IMR-90 (cell line): ENCODE results near the gene JMJD1C. TPM values are rescaled to one million over a fixed set of nuclear protein-coding genes. Genes with fewer than 3 reads are reported as not detected.

Experiments used
- ATAC-seq: fragments of 200-7000 bp; cut with Tn5 transposase; 2 replicates; pipeline ENCODE4 v1.9.1; 2020; ENCODE audit warnings: low read depth, mild to moderate bottlenecking, moderate library complexity
- BruUV-seq: library from RNA; stranded (reverse); fragments of 400-500 nt; replicated peaks from 2 replicates; lab custom pipeline; 2021; lab: Mats Ljungman, UMichigan
- CTCF ChIA-PET: fragments of 300-600 bp; formaldehyde crosslinking; extraction: SDS; loops from one replicate; lab custom pipeline; 2021; ENCODE audit warnings: antibody characterized with exemption; lab: Yijun Ruan, JAX
- POLR2A ChIA-PET: fragments of 300-600 bp; sonication (Branson Sonifier 250); formaldehyde crosslinking; loops from one replicate; lab custom pipeline; 2022; ENCODE audit warnings: antibody characterized with exemption; ENCODE audit not compliant: unreplicated experiment; lab: Charles Lee
- DNase-seq: peaks from one replicate; pipeline ENCODE4 v3.0.0; 2013
- H2AFZ ChIP-seq: replicated peaks from 2 replicates; pipeline ENCODE3; 2013; ENCODE audit warnings: low read length, mild to moderate bottlenecking; ENCODE audit not compliant: poor library complexity
- H2AK5ac ChIP-seq: 2 replicates; pipeline ENCODE4 v1.6.1; 2013; ENCODE audit warnings: low read depth, low read length, inconsistent platforms
- H2AK9ac ChIP-seq: replicated peaks from 2 replicates; pipeline ENCODE3; 2013; ENCODE audit warnings: mild to moderate bottlenecking, low read depth, low read length, moderate library complexity; ENCODE audit not compliant: poor library complexity
- H2BK120ac ChIP-seq: 2 replicates; pipeline ENCODE4 v1.6.1; 2013; ENCODE audit warnings: low read depth, low read length, inconsistent platforms
- H2BK15ac ChIP-seq: 3 replicates; pipeline ENCODE4 v1.6.1; 2013; ENCODE audit warnings: low read depth, low read length, inconsistent platforms
- H2BK20ac ChIP-seq: 2 replicates; pipeline ENCODE4 v1.6.1; 2013; ENCODE audit warnings: low read depth, mild to moderate bottlenecking, inconsistent platforms, low read length, moderate library complexity
- H2BK5ac ChIP-seq: 2 replicates; pipeline ENCODE4 v1.6.1; 2013; ENCODE audit warnings: mild to moderate bottlenecking, low read depth, low read length, inconsistent platforms; ENCODE audit not compliant: poor library complexity, severe bottlenecking
- H3K14ac ChIP-seq: replicated peaks from 2 replicates; pipeline ENCODE4 v1.6.1; 2013; ENCODE audit warnings: low read depth, low read length, inconsistent platforms
- H3K18ac ChIP-seq: 2 replicates; pipeline ENCODE4 v1.6.1; 2013; ENCODE audit warnings: low read depth, low read length, control low read depth
- H3K23ac ChIP-seq: 2 replicates; pipeline ENCODE4 v1.6.1; 2013; ENCODE audit warnings: low read depth, low read length, inconsistent platforms
- H3K27ac ChIP-seq: 2 replicates; pipeline ENCODE4 v1.5.1; 2013; ENCODE audit warnings: mild to moderate bottlenecking, control low read depth, low read length; ENCODE audit not compliant: insufficient read depth
- H3K27me3 ChIP-seq: 2 replicates; pipeline ENCODE4 v1.6.1; 2013; ENCODE audit warnings: low read length; ENCODE audit not compliant: control insufficient read depth, insufficient read depth
- H3K36me3 ChIP-seq: 2 replicates; pipeline ENCODE4 v1.6.1; 2013; ENCODE audit warnings: low read length, mixed read lengths; ENCODE audit not compliant: control insufficient read depth, insufficient read depth
- H3K4ac ChIP-seq: 2 replicates; pipeline ENCODE4 v1.6.1; 2013; ENCODE audit warnings: low read depth, low read length, inconsistent platforms
- H3K4me1 ChIP-seq: 2 replicates; pipeline ENCODE4 v1.6.1; 2013; ENCODE audit warnings: low read length, mixed read lengths; ENCODE audit not compliant: control insufficient read depth, insufficient read depth
- H3K4me2 ChIP-seq: 2 replicates; pipeline ENCODE4 v1.6.1; 2013; ENCODE audit warnings: low read depth, mild to moderate bottlenecking, control low read depth, low read length, moderate library complexity
- H3K4me3 ChIP-seq: 2 replicates; pipeline ENCODE4 v1.5.1; 2013; ENCODE audit warnings: low read depth, mild to moderate bottlenecking, control low read depth, low read length, moderate library complexity; ENCODE audit not compliant: insufficient read depth
- H3K56ac ChIP-seq: 2 replicates; pipeline ENCODE4 v1.6.1; 2013; ENCODE audit warnings: low read length, inconsistent platforms; ENCODE audit not compliant: insufficient read depth; ENCODE audit errors: extremely low read depth
- H3K79me1 ChIP-seq, 2 experiments: 2 replicates each; pipeline ENCODE4 v1.6.1; 2013; ENCODE audit warnings: low read length in 2 of 2, inconsistent platforms in 1 of 2, low read depth in 1 of 2
- H3K9ac ChIP-seq: 2 replicates; pipeline ENCODE4 v1.6.1; 2013; ENCODE audit warnings: low read depth, low read length, control low read depth
- H3K9me1 ChIP-seq: 2 replicates; pipeline ENCODE4 v1.6.1; 2013; ENCODE audit warnings: low read length, inconsistent platforms; ENCODE audit not compliant: insufficient read depth
- H3K9me3 ChIP-seq: 2 replicates; pipeline ENCODE4 v1.6.1; 2013; ENCODE audit warnings: low read length; ENCODE audit not compliant: control insufficient read depth, insufficient read depth
- H4K20me1 ChIP-seq: 2 replicates; pipeline ENCODE4 v1.6.1; 2013; ENCODE audit warnings: low read length, inconsistent platforms; ENCODE audit not compliant: insufficient read depth
- H4K5ac ChIP-seq: 2 replicates; pipeline ENCODE4 v1.6.1; 2013; ENCODE audit warnings: mild to moderate bottlenecking, low read depth, low read length, control low read depth
- H4K8ac ChIP-seq, 2 experiments: 2 replicates each; pipeline ENCODE4 v1.6.1; 2013; ENCODE audit warnings: low read depth in 2 of 2, low read length in 2 of 2, control low read depth in 1 of 2, inconsistent platforms in 1 of 2
- H4K91ac ChIP-seq: 2 replicates; pipeline ENCODE4 v1.6.1; 2013; ENCODE audit warnings: low read depth, low read length, inconsistent platforms; ENCODE audit not compliant: insufficient read depth
- BHLHE40 ChIP-seq: fragments of 150-350 bp; IDR thresholded peaks from 2 replicates; pipeline ENCODE4 v1.6.1; 2016; ENCODE audit warnings: mild to moderate bottlenecking, low read depth, low read length
- CEBPB ChIP-seq: IDR thresholded peaks from 2 replicates; pipeline ENCODE4 v1.6.1; 2012; ENCODE audit warnings: low read depth, low read length, improper control_type of control experiment
- CHD1 ChIP-seq: IDR thresholded peaks from 2 replicates; pipeline ENCODE4 v1.6.1; 2012; ENCODE audit warnings: low read depth, low read length, improper control_type of control experiment
- FOS ChIP-seq: fragments of 150-350 bp; IDR thresholded peaks from 2 replicates; pipeline ENCODE4 v1.6.1; 2016; ENCODE audit warnings: low read depth, low read length
- MAFK ChIP-seq: IDR thresholded peaks from 2 replicates; pipeline ENCODE4 v1.6.1; 2012; ENCODE audit warnings: low read depth, low read length, improper control_type of control experiment
- MAZ ChIP-seq: IDR thresholded peaks from 2 replicates; pipeline ENCODE4 v1.6.1; 2012; ENCODE audit warnings: low read depth, mild to moderate bottlenecking, low read length, improper control_type of control experiment, moderate library complexity, borderline replicate concordance
- NFE2L2 ChIP-seq: fragments of 150-350 bp; IDR thresholded peaks from 2 replicates; pipeline ENCODE4 v1.6.1; 2016; ENCODE audit warnings: low read depth, mild to moderate bottlenecking, low read length
- POLR2A ChIP-seq: IDR thresholded peaks from 2 replicates; pipeline ENCODE4 v1.6.1; 2012; ENCODE audit warnings: mild to moderate bottlenecking, low read depth, low read length
- SMC3 ChIP-seq: fragments of 150-350 bp; IDR thresholded peaks from 2 replicates; pipeline ENCODE4 v1.6.1; 2016; ENCODE audit warnings: low read depth, mild to moderate bottlenecking, antibody characterized with exemption, low read length, moderate library complexity
- WGBS, 2 experiments: methylation state at CpG; one replicate each; pipeline versions ENCODE4 v1.1.5 to v1.1.7; 2013; ENCODE audit warnings: missing lambda C conversion rate in 2 of 2; ENCODE audit not compliant: insufficient read length in 1 of 2; ENCODE audit errors: extremely low coverage in 2 of 2; 5-methylcytosine and 5-hydroxymethylcytosine counted together
- dilution Hi-C: fragments of 300-500 bp; cut with HindIII; formaldehyde crosslinking; loops from one replicate; pipeline ENCODE4 v1.14.3; 2018; ENCODE audit warnings: low sequenced_read_pairs; ENCODE audit not compliant: unreplicated experiment
- in situ Hi-C: fragments of 300-500 bp; cut with MboI; formaldehyde crosslinking; loops from 3 replicates; pipeline ENCODE4 v1.14.3; 2019; ENCODE audit warnings: low sequenced_read_pairs, inconsistent platforms, mixed read lengths
- intact Hi-C: fragments of 100-400 bp; cut with micrococcal nuclease; formaldehyde crosslinking; loops from 2 replicates; pipeline ENCODE4 v1.10.0; 2022
- polyA plus RNA-seq, 3 experiments: library from polyadenylated mRNA; depleted of rRNA; stranded (reverse); fragments of >200 nt; gene quantifications; 2 replicates each; pipeline ENCODE4 v1.2.3, GENCODE V29; 2012; ENCODE audit warnings: low replicate concordance in 1 of 3
- total RNA-seq: library from RNA; depleted of rRNA; stranded (reverse); fragments of >200 nt; gene quantifications from 2 replicates; pipeline ENCODE4 v1.2.3, GENCODE V29; 2012
- TF ChIP-seq, protein P1 (sequence below): conservative IDR thresholded peaks from 2 replicates; pipeline ENCODE4 v1.5.1; 2012; ENCODE audit warnings: mild to moderate bottlenecking, low read depth, low read length, improper control_type of control experiment
- TF ChIP-seq, protein P2 (sequence below): fragments of 150-350 bp; IDR thresholded peaks from 2 replicates; pipeline ENCODE4 v1.6.1; 2016; ENCODE audit warnings: low read depth, mild to moderate bottlenecking, low read length, moderate library complexity, borderline replicate concordance

The JMJD1C gene
- total and polyA plus RNA-seq, 2 of the 4 experiments (the other 2 are of a cell fraction) = 15.6 to 96.8 TPM

DNA sequence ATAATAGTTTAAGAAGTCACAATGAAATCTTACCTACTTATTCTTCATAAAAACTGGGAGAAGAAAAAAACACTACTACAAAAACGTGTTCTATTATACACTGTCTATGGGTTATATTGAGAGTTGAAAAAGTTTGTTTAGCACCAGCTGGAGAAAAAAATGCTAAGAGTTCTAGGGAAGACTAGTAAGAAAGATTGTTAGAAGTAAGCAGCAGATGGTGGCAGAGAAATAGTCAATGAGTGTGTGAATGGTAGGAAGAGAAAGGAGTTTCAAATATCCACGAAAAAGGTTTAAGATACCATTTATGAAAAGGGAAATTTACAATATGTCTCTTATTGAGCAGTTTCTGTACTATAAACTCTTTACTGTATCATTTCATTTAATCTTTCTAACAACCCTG, 208.0 kb downstream of the JMJD1C start:
- CTCF ChIA-PET = interaction anchor here (0.6 kb wide), 1 partner anchor 267 kb away, joined by 4 read pairs; no protein-coding TSS in a partner anchor
- Histone ChIP-seq H3K18ac (no peak overlapping the region), H4K8ac (no peak overlapping the region), H4K20me1 (peaks cover 29% of the 10 kb centered on the region; the same call in 1 of the 2 replicates), H3K79me1 (peaks cover 26 to 75% of the 10 kb centered on the region in 2 experiments), H3K23ac (no peak overlapping the region), H3K9ac (no peak overlapping the region), H2AFZ (no peak overlapping the region), H2AK9ac (no peak overlapping the region), H3K27ac (no peak overlapping the region), H4K5ac (no peak overlapping the region), H3K4ac (no peak overlapping the region), H2AK5ac (no peak overlapping the region), H3K9me3 (no peaks in the 10 kb centered on the region), H3K4me3 (no peak overlapping the region), H3K56ac (no peak overlapping the region), H2BK5ac (no peak overlapping the region), H4K91ac (no peak overlapping the region), H3K14ac (no peak overlapping the region), H3K4me1 (peaks cover 10% of the 10 kb centered on the region; the same call in 1 of the 2 replicates), H3K4me2 (no peak overlapping the region), H3K36me3 (peaks cover 2% of the 10 kb centered on the region; the same call in 1 of the 2 replicates), H3K9me1 (peaks cover 11% of the 10 kb centered on the region), H2BK20ac (no peak overlapping the region), H3K27me3 (no peaks in the 10 kb centered on the region), H2BK15ac (no peak overlapping the region), H2BK120ac (no peak overlapping the region)
- in situ Hi-C loops = no loop called here
- BruUV-seq = no TSS peak
- WGBS, 2 experiments = no CpG with 5 or more reads among the region's 2 CpGs
- intact Hi-C loops = no loop called here
- no peak for TF ChIP-seq NFE2L2
- TF ChIP-seq, protein P1, sequence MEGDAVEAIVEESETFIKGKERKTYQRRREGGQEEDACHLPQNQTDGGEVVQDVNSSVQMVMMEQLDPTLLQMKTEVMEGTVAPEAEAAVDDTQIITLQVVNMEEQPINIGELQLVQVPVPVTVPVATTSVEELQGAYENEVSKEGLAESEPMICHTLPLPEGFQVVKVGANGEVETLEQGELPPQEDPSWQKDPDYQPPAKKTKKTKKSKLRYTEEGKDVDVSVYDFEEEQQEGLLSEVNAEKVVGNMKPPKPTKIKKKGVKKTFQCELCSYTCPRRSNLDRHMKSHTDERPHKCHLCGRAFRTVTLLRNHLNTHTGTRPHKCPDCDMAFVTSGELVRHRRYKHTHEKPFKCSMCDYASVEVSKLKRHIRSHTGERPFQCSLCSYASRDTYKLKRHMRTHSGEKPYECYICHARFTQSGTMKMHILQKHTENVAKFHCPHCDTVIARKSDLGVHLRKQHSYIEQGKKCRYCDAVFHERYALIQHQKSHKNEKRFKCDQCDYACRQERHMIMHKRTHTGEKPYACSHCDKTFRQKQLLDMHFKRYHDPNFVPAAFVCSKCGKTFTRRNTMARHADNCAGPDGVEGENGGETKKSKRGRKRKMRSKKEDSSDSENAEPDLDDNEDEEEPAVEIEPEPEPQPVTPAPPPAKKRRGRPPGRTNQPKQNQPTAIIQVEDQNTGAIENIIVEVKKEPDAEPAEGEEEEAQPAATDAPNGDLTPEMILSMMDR = no peak
- no peak for TF ChIP-seq SMC3
- no peak for TF ChIP-seq POLR2A
- TF ChIP-seq MAZ = no peak
- no peak for TF ChIP-seq MAFK
- no peak for TF ChIP-seq BHLHE40
- TF ChIP-seq FOS = no peak
- TF ChIP-seq CEBPB = no peak
- TF ChIP-seq, protein P2, sequence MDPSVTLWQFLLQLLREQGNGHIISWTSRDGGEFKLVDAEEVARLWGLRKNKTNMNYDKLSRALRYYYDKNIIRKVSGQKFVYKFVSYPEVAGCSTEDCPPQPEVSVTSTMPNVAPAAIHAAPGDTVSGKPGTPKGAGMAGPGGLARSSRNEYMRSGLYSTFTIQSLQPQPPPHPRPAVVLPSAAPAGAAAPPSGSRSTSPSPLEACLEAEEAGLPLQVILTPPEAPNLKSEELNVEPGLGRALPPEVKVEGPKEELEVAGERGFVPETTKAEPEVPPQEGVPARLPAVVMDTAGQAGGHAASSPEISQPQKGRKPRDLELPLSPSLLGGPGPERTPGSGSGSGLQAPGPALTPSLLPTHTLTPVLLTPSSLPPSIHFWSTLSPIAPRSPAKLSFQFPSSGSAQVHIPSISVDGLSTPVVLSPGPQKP = no peak
- no peak for TF ChIP-seq CHD1
- DNase-seq (no peak), ATAC-seq (peak; percentile 21; the same call in 1 of the 2 replicates)
- POLR2A ChIA-PET = no interaction called here
- dilution Hi-C loops = no loop called here
